HG02884 (cell line): ENCODE measurements around the gene GPD2.
"Not testable (repeated sequence)": the region's sequence is repeated elsewhere in the genome, so short reads cannot be mapped to it uniquely, and the experiment has no call there.

Experiments
- ATAC-seq: cut with Tn5 transposase; IDR thresholded peaks from one replicate; pipeline ENCODE4 v1.9.1; 2021; ENCODE audit warnings: mild to moderate bottlenecking, moderate library complexity; ENCODE audit not compliant: unreplicated experiment

GPD2 gene

GRCh38 chr2:156473445-156473844 is 37.3 kb downstream of the GPD2 start:
- no peak for ATAC-seq

GRCh38 chr2:156474401-156474800 is 38.2 kb downstream of the GPD2 start:
- ATAC-seq: no peak

- ATAC-seq: peak; percentile 48
Measured at GRCh38 chr2:156476021-156476849, 40.1 kb downstream of the GPD2 start.

GRCh38 chr2:156476850-156477206 is 40.6 kb downstream of the GPD2 start:
- ATAC-seq: peak; percentile 55

- no peak for ATAC-seq
Measured at GRCh38 chr2:156480376-156480775, 44.2 kb downstream of the GPD2 start.

GRCh38 chr2:156481312-156481711 is 45.1 kb downstream of the GPD2 start:
- ATAC-seq: no peak

GRCh38 chr2:156483741-156484173 is 47.6 kb downstream of the GPD2 start:
- no peak for ATAC-seq

GRCh38 chr2:156486147-156486546 is 50.0 kb downstream of the GPD2 start:
- ATAC-seq: no peak

GRCh38 chr2:156486614-156487013 is 50.4 kb downstream of the GPD2 start:
- ATAC-seq: no peak

GRCh38 chr2:156489195-156489594 is 53.0 kb downstream of the GPD2 start:
- ATAC-seq: no peak

GRCh38 chr2:156489750-156490465 is 53.7 kb downstream of the GPD2 start:
- ATAC-seq: no peak

GRCh38 chr2:156490466-156490840 is 54.3 kb downstream of the GPD2 start:
- ATAC-seq: no peak

GRCh38 chr2:156491176-156491575 is 55.0 kb downstream of the GPD2 start:
- no peak for ATAC-seq

- ATAC-seq: no peak
Measured at GRCh38 chr2:156492979-156493378, 56.8 kb downstream of the GPD2 start.

- ATAC-seq: not testable (repeated sequence)
Measured at GRCh38 chr2:156495998-156496397, 59.8 kb downstream of the GPD2 start.

- ATAC-seq: peak; percentile 68
Measured at GRCh38 chr2:156505696-156506095, 69.5 kb downstream of the GPD2 start.

GRCh38 chr2:156511122-156511521 is 74.9 kb downstream of the GPD2 start:
- no peak for ATAC-seq

- peak; percentile 51 for ATAC-seq
Measured at GRCh38 chr2:156511803-156512202, 75.6 kb downstream of the GPD2 start.

- ATAC-seq: no peak
Measured at GRCh38 chr2:156512451-156512850, 76.3 kb downstream of the GPD2 start.

- no peak for ATAC-seq
Measured at GRCh38 chr2:156513219-156513618, 77.0 kb downstream of the GPD2 start.

GRCh38 chr2:156517419-156517818 is 81.2 kb downstream of the GPD2 start:
- ATAC-seq: no peak

- ATAC-seq: no peak
Measured at GRCh38 chr2:156518138-156518537, 82.0 kb downstream of the GPD2 start.
